Esophagus muscularis mucosa (tissue), 4 donors: ENCODE results near the gene PLXNB3. TPM values are rescaled to one million over a fixed set of nuclear protein-coding genes. Genes with fewer than 3 reads are reported as not detected.

Experiments
- DNase-seq: peaks from one replicate; pipeline ENCODE4 v3.0.0-alpha.2; 2017; ENCODE audit errors: extremely low spot score
- H3K27ac ChIP-seq, 4 donors: fragments of 200-600 bp; sonication (generic); replicated peaks in 1 of 4; 1 replicate in 3 of 4; 2 replicates in 1 of 4; pipeline ENCODE4 v1.5.1; 2016 to 2019; ENCODE audit warnings: mild to moderate bottlenecking in 1 of 4
- H3K27me3 ChIP-seq, 4 donors: fragments of 200-600 bp; sonication (generic); one replicate each; pipeline versions ENCODE4 v1.5.1 to v1.6.0; 2016 to 2019
- H3K36me3 ChIP-seq, 4 donors: fragments of 200-600 bp; sonication (generic); one replicate each; pipeline ENCODE4 v1.5.1; 2016 to 2019
- H3K4me1 ChIP-seq, 4 donors: fragments of 200-600 bp; sonication (generic); one replicate each; pipeline ENCODE4 v1.5.1; 2016 to 2019
- H3K4me3 ChIP-seq, 4 donors: fragments of 200-600 bp; sonication (generic); 1 replicate in 2 of 4; 2 replicates in 2 of 4; pipeline ENCODE4 v1.5.1; 2016 to 2019; ENCODE audit warnings: mild to moderate bottlenecking in 4 of 4, moderate library complexity in 1 of 4
- H3K9me3 ChIP-seq, 4 donors: fragments of 200-600 bp; sonication (generic); 1 replicate in 3 of 4; 2 replicates in 1 of 4; pipeline ENCODE4 v1.5.1; 2016 to 2019
- EP300 ChIP-seq: sonication (generic); formaldehyde crosslinking; IDR thresholded peaks from one replicate; pipeline ENCODE4 v1.6.1; 2017; ENCODE audit warnings: antibody characterized with exemption
- POLR2A ChIP-seq: fragments of 450-650 bp; IDR thresholded peaks from one replicate; pipeline ENCODE4 v1.6.1; 2017; ENCODE audit warnings: antibody characterized with exemption, moderate library complexity, mild to moderate bottlenecking, low read depth
- POLR2AphosphoS5 ChIP-seq, 2 donors: sonication (generic); formaldehyde crosslinking; IDR thresholded peaks; one replicate each; pipeline ENCODE4 v1.6.1; 2017; ENCODE audit warnings: antibody characterized with exemption in 2 of 2
- WGBS: methylation state at CpG from one replicate; pipeline ENCODE4 v1.1.5; 2018; 5-methylcytosine and 5-hydroxymethylcytosine counted together
- intact Hi-C: fragments of 100-400 bp; cut with DNase I; formaldehyde crosslinking; loops from one replicate; pipeline ENCODE4 v1.15.1; 2023
- total RNA-seq, 4 donors: library from RNA; depleted of rRNA; stranded (reverse); fragments of >200 nt; gene quantifications; one replicate each; pipeline versions ENCODE4 v1.1.0 to v1.2.1, GENCODE V29; 2016
- TF ChIP-seq, protein P1 (sequence below), 3 experiments: fragments of 200-600 bp in 2 of 3; fragments of 450-650 bp in 1 of 3; sonication (generic) in 2 of 3; IDR thresholded peaks; one replicate each; pipeline ENCODE4 v1.5.1; 2017 to 2019; ENCODE audit warnings: antibody characterized with exemption in 3 of 3, mild to moderate bottlenecking in 2 of 3, moderate library complexity in 1 of 3

PLXNB3 gene
- total RNA-seq, 4 donors from 2014 or later: 6.1 to 21.9 (median 17.6) TPM

DNA sequence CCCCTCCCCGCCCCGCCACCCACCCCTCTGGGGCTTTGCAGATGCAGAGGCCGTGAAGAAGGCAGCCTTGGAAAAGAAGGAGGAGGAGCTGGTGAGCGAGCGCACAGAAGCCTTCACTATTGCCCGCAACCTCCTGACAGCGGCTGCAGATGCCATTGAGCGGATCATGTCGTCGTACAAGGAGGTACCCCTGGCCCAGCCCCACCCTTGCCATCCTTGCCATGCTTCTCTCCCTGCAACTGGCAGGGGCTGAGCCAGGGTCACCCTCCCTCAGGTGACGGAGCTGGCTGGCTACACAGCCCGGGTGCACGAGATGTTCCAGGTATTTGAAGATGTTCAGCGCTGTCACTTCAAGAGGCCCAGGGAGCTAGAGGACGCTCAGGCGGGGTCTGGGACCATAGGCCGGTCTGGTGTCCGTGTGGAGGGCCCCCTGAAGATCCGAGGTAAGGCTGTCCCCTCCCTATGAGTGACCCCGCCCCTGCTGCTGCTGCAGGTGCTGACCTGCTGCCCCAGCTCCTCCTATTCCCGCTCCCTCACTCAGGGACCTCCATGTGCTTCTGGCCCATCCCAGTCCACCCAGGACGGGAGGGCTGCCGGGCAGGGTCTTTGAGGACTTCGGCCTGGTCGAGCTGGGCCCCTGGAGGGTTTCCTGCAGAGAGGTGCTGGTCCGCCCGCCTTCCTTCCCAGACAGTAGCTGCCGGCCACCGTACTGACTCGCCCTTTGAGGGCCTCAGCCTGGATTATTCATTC is 27.8 kb upstream of the PLXNB3 start:
- Histone ChIP-seq H3K27ac (no peak overlapping the region), H3K4me1 (no peaks in the 10 kb centered on the region), H3K27me3 (no peaks in the 10 kb centered on the region), H3K36me3 (peaks cover 4 to 45% (median 27%) of the 10 kb centered on the region in 4 donors), H3K4me3 (no peak overlapping the region), H3K9me3 (peaks cover 0 to 9% (median 0%) of the 10 kb centered on the region in 4 donors)
- intact Hi-C loops: no loop called here
- no peak for DNase-seq
- 84% methylated on average over 17 of the region's 30 CpGs for WGBS
- TF ChIP-seq POLR2AphosphoS5 (IDR thresholded peaks at IDR 0.05) (no peak), POLR2A (no peak), EP300 (no peak)
- TF ChIP-seq, protein P1, sequence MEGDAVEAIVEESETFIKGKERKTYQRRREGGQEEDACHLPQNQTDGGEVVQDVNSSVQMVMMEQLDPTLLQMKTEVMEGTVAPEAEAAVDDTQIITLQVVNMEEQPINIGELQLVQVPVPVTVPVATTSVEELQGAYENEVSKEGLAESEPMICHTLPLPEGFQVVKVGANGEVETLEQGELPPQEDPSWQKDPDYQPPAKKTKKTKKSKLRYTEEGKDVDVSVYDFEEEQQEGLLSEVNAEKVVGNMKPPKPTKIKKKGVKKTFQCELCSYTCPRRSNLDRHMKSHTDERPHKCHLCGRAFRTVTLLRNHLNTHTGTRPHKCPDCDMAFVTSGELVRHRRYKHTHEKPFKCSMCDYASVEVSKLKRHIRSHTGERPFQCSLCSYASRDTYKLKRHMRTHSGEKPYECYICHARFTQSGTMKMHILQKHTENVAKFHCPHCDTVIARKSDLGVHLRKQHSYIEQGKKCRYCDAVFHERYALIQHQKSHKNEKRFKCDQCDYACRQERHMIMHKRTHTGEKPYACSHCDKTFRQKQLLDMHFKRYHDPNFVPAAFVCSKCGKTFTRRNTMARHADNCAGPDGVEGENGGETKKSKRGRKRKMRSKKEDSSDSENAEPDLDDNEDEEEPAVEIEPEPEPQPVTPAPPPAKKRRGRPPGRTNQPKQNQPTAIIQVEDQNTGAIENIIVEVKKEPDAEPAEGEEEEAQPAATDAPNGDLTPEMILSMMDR (IDR thresholded peaks at IDR 0.05): no peak

DNA sequence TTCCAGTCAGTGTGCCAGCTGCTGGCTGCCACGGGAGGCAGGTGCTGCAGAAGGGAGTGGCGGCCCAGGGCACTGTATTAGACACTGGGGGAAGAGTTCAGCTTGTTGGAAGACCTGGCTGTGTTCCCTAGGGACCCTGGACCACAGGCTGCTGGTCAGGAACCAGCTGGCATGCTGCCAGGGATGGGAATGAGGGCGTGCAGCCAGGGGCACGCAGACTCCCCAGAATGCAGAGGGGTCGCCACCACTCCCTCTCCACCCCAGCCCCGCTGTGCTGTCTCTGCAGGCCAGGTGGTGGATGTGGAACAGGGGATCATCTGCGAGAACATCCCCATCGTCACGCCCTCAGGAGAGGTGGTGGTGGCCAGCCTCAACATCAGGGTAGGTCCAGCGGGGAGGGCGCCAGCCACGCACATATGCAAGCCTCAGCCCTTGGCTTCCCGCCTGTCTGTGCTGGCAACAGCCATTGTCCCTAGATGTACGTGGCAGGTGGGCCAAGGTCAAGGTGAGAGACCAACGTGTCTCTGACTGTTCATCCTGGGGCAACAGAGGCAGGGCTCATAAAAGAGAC is 27.1 kb upstream of the PLXNB3 start:
- Histone ChIP-seq H3K36me3 (peaks cover 4 to 50% (median 27%) of the 10 kb centered on the region in 4 donors), H3K27ac (no peak overlapping the region), H3K4me1 (no peaks in the 10 kb centered on the region), H3K9me3 (peaks cover 0 to 8% (median 0%) of the 10 kb centered on the region in 4 donors), H3K4me3 (no peak overlapping the region), H3K27me3 (no peaks in the 10 kb centered on the region)
- no peak for DNase-seq
- intact Hi-C loops: no loop called here
- TF ChIP-seq POLR2A (no peak), POLR2AphosphoS5 (IDR thresholded peaks at IDR 0.05) (no peak), EP300 (no peak)
- TF ChIP-seq, protein P1 (IDR thresholded peaks at IDR 0.05): no peak
- WGBS: 91% methylated on average over 9 of the region's 15 CpGs

DNA sequence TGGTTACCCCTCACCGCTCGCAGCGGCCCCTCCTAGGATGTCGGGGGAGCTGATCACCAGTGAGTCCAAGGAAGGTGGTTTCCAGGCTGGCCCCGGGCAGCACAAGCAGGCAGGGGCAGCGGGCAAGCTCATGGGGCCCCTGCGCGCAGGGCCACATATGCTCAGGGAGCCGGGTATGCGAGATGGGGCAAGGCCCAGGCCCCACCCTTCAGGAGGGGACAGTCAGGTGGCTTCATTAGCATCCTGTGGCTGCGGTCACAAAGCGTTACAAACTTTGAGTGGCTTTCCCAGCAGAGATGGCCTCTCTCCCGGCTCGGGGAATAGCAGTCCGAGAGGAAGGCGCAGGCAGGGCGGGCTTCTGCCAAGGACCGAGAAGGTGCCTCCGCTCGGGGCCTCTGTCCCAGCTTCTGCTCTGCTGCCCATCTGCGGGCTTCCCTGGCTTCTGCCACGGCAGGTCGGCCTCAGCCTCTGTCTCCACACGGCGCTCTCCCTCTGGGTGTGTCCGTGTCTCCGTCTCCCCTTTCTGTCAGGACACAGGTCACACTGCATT is 25.9 kb upstream of the PLXNB3 start:
- DNase-seq: no peak
- 89% methylated on average over 18 of the region's 27 CpGs for WGBS
- intact Hi-C loops: no loop called here
- peaks cover 0 to 5% (median 4%) of the 10 kb centered on the region in 4 donors for H3K4me1 ChIP-seq
- H3K4me3 ChIP-seq: no peak overlapping the region
- no peaks in the 10 kb centered on the region for H3K27me3 ChIP-seq
- H3K36me3 ChIP-seq: peaks cover 4 to 50% (median 25%) of the 10 kb centered on the region in 4 donors
- H3K27ac ChIP-seq: no peak overlapping the region
- no peaks in the 10 kb centered on the region for H3K9me3 ChIP-seq
- TF ChIP-seq EP300: no peak
- TF ChIP-seq POLR2AphosphoS5 (IDR thresholded peaks at IDR 0.05): no peak
- no peak for TF ChIP-seq POLR2A
- TF ChIP-seq, protein P1 (IDR thresholded peaks at IDR 0.05): no peak

DNA sequence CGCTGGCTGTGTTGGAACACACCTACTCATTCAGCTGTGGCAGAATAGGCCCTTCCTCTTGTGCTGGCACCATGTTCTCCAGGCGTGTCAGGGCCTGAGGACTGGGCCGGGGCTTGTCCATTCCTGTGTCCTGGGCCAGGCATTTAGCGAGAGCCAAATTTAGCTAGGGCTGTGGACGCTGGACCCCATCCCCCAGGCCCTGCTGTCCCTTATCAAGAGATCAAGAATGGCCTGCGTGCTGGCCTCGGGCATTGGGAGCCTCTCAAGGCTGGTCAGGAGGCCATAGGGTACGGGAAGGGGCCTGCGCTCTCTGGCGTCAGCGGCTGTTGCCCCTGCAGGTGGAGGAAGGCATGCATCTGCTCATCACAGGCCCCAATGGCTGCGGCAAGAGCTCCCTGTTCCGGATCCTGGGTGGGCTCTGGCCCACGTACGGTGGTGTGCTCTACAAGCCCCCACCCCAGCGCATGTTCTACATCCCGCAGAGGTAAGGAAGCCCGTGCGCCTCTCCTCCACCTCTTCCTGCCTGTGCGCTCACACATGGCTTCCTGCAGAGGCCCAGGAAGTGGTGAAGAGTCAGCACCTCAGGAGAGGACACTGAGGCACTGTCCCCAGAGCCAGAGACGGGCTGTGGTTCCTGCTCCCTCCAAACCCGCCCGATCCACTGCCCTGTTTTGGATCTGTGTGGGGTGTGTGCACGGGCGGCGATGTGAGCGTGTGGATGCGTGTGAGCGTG is 24.1 kb upstream of the PLXNB3 start:
- Histone ChIP-seq H3K36me3 (peaks cover 4 to 50% (median 22%) of the 10 kb centered on the region in 4 donors), H3K4me3 (no peak overlapping the region), H3K27ac (no peak overlapping the region), H3K4me1 (peaks cover 0 to 21% (median 19%) of the 10 kb centered on the region in 4 donors), H3K9me3 (no peaks in the 10 kb centered on the region), H3K27me3 (no peaks in the 10 kb centered on the region)
- no peak for DNase-seq
- TF ChIP-seq POLR2A (no peak), POLR2AphosphoS5 (IDR thresholded peaks at IDR 0.05) (no peak), EP300 (no peak)
- TF ChIP-seq, protein P1 (IDR thresholded peaks at IDR 0.05): no peak
- intact Hi-C loops: no loop called here
- WGBS: 89% methylated on average over 21 of the region's 29 CpGs
